HG02840 (cell line): Measurements from ENCODE around the gene IMMP2L.
A peak's percentile ranks its signal among the peaks of the same experiment; 100 is the strongest.
"Not testable (repeated sequence)": the region's sequence is repeated elsewhere in the genome, so short reads cannot be mapped to it uniquely, and the experiment has no call there.

Experiments
- ATAC-seq: cut with Tn5 transposase; IDR thresholded peaks from one replicate; pipeline ENCODE4 v1.9.1; 2021; ENCODE audit warnings: mild to moderate bottlenecking, moderate library complexity, moderate number of reproducible peaks; ENCODE audit not compliant: unreplicated experiment, low FRiP score

IMMP2L gene

GRCh38 chr7:111362506-111363054 lies 199.7 kb downstream of the IMMP2L start:
- no peak for ATAC-seq

GRCh38 chr7:111358915-111359314 lies 203.4 kb downstream of the IMMP2L start:
- no peak for ATAC-seq

GRCh38 chr7:111357691-111358090 lies 204.6 kb downstream of the IMMP2L start:
- ATAC-seq, result no peak

GRCh38 chr7:111356941-111357340 lies 205.4 kb downstream of the IMMP2L start:
- ATAC-seq, result no peak

- ATAC-seq, result no peak
These were observed 210.0 kb downstream of the IMMP2L start for GRCh38 chr7:111352319-111352718.

- ATAC-seq, result no peak
These were observed 216.1 kb downstream of the IMMP2L start for GRCh38 chr7:111346219-111346618.

GRCh38 chr7:111343017-111343416 lies 219.3 kb downstream of the IMMP2L start:
- ATAC-seq, result no peak

GRCh38 chr7:111339006-111339405 lies 223.3 kb downstream of the IMMP2L start:
- no peak for ATAC-seq

- no peak for ATAC-seq
These were observed 229.3 kb downstream of the IMMP2L start for GRCh38 chr7:111333010-111333409.

- no peak for ATAC-seq
These were observed 232.1 kb downstream of the IMMP2L start for GRCh38 chr7:111330235-111330523.

- ATAC-seq, result no peak
These were observed 232.7 kb downstream of the IMMP2L start for GRCh38 chr7:111329367-111330234.

- no peak for ATAC-seq
These were observed 233.8 kb downstream of the IMMP2L start for GRCh38 chr7:111328487-111328886.

GRCh38 chr7:111324776-111325175 lies 237.5 kb downstream of the IMMP2L start:
- no peak for ATAC-seq

GRCh38 chr7:111324228-111324627 lies 238.1 kb downstream of the IMMP2L start:
- ATAC-seq, result peak; percentile 77

GRCh38 chr7:111323670-111324069 lies 238.6 kb downstream of the IMMP2L start:
- not testable (repeated sequence) for ATAC-seq

- ATAC-seq, result no peak
These were observed 242.2 kb downstream of the IMMP2L start for GRCh38 chr7:111320133-111320532.

- no peak for ATAC-seq
These were observed 249.3 kb downstream of the IMMP2L start for GRCh38 chr7:111312966-111313365.

- no peak for ATAC-seq
These were observed 253.6 kb downstream of the IMMP2L start for GRCh38 chr7:111308691-111309090.

- no peak for ATAC-seq
These were observed 260.4 kb downstream of the IMMP2L start for GRCh38 chr7:111301891-111302290.

GRCh38 chr7:111294494-111294893 lies 267.8 kb downstream of the IMMP2L start:
- ATAC-seq, result no peak

GRCh38 chr7:111292026-111292470 lies 270.2 kb downstream of the IMMP2L start:
- no peak for ATAC-seq

- ATAC-seq, result no peak
These were observed 271.3 kb downstream of the IMMP2L start for GRCh38 chr7:111290982-111291381.
